GM21423 (cell line): ENCODE measurements around the gene PFKFB3.

Experiments used
- ATAC-seq: cut with Tn5 transposase; IDR thresholded peaks from one replicate; pipeline ENCODE4 v1.9.1; 2021; ENCODE audit warnings: mild to moderate bottlenecking, moderate library complexity; ENCODE audit not compliant: unreplicated experiment

The PFKFB3 gene

DNA sequence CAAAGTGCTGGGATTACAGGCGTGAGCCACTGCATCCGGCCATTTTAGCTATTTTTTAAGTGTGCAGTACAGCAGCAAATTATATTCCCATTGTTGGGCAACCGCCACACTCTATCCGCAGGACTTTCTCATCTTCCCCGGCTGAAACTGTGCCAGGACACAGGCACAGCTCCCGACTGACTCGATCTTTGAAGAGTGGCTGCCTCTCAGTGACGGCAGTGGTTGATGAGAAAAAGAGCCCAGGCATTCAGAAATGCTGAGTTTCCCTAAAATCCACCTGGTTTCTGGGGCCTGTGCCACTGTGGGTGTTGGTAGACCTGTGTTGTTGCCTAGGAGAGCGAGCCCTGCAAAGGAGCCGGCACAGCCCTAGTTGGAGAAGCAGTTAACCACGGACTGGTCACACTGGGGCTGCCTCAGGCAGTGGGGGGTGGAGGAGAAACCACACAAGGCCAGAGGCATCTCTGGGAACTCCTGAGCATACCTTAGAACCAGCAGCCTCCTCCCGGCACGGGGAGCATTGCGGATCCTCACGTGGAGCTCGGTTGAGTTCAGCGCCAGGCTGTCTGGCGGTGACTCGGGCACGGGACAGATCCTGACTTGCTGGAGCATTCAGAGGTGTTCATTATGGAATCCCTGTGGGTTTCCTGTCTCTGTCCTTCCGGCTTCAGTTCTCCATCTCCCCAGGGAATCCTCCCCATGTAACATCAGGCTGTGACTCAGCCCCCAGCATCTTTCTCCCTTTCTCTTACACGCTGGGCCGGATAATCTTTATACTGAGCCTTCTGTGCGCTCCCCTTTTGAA lies 16.2 kb downstream of the PFKFB3 start:
- ATAC-seq = no peak

DNA sequence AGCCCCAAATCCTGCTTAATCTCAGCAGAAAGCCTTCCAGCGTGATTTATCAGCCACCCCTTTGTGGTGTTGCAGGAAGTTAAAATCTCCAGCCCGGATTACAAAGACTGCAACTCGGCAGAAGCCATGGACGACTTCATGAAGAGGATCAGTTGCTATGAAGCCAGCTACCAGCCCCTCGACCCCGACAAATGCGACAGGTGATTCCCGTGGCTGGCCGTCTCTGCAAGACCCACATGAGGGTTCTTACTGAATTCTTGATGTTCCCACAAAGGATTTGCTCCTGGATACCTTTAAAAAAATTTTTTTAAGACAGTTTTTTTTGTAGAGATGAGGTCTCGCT lies 16.7 kb downstream of the PFKFB3 start:
- ATAC-seq = no peak

DNA sequence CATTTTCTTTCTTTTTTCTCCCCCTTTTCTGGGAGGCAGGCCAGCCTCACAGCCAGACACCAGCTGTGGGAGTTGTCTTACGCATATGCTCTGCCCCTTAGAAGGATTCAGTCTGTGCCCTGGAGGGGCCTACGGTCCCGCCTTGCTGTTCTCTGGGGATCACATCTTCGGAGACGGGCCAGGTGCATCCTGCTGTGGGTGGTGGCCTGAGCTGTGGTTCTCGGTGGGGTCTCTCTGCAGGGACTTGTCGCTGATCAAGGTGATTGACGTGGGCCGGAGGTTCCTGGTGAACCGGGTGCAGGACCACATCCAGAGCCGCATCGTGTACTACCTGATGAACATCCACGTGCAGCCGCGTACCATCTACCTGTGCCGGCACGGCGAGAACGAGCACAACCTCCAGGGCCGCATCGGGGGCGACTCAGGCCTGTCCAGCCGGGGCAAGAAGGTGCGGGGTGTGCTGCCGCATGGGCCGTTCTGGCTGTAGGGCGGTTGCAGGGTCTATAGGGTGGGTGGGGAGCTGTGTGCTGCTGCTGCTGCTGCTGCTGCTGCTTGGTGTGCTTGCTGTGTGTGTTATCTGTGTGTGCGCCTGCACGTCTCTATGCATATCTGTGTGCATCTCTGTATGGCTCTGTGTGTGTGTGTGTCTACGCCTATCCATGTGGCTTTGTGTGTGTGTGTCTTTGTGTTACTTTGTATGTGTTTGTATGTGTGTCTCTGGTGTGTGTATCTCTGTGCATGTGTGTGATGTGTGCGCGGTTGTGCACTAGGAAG lies 17.9 kb downstream of the PFKFB3 start:
- no peak for ATAC-seq

DNA sequence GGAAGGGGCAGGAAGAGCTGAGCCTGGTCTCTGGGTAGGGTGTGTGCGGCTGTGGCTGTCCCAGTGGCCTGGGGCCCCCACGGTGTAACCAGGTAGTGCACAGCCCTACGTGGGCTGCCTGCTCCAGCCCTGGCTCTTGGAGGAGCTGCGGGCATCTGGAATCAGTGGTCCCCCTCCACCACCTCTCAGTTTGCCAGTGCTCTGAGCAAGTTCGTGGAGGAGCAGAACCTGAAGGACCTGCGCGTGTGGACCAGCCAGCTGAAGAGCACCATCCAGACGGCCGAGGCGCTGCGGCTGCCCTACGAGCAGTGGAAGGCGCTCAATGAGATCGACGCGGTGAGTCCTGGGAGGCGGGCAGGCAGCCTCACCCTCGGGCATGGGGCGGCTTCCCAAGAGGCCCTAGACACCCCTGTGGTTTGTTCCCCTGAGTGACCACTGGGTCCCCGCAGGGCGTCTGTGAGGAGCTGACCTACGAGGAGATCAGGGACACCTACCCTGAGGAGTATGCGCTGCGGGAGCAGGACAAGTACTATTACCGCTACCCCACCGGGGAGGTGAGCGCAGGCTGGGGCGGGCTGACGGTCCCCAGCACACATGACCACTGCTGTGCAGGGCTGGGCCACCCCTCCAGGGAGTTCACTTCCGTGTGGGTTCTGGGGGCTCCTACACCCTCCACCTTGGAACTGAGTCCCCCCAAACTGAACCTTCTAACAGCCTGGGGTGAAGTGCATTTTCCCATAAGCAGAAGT lies 18.6 kb downstream of the PFKFB3 start:
- ATAC-seq = no peak

DNA sequence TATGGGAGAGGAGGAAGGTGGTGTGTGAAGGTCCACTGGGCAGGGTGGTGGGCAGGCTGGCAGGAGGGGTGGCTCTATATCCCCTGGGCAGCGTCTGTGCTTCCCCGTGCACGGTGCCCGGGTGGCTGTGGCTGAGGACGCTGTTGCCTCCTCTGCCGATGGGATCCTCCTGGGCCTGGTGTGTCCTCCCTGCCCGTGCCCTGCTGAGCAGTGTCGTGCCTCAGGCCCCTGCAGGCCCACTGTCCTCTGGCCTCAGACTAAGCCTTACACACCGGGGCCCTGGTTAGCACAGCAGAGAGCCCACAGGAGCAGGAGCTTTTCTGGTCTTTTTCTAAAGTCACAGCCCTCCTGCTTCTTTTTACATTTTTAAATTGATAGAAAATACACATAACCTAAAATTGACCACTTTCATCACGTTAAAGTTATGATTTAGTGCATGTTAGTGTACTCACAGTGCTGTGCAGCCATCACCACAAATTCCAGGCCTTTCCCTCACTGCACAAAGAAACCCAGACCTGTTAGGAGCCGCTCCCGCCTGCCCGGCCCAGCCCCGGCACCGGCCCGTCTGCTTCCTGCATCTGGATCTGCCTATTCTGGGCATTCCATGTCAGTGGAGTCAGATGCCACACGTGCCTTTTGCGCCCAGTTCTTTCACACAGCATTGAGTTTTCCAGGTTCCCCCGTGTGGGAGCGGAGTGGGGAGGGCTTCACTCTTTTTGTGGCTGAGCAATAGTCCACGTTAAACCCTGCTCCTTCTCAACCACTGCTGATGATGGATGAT lies 19.4 kb downstream of the PFKFB3 start:
- ATAC-seq = no peak

DNA sequence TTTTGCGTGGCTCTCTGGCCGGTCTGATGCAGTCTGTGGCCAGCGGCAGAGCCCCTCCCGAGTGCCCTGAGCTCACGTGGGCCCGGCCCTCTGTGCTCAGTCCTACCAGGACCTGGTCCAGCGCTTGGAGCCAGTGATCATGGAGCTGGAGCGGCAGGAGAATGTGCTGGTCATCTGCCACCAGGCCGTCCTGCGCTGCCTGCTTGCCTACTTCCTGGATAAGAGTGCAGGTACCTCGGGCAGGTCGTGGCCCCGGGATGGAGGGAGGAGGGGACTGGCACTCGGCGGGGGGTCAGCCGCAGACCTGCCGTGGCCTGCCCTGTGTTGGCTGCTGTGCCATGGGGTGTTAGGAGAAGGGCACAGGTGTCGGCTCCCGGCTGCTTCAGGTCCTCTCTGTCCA lies 20.0 kb downstream of the PFKFB3 start:
- ATAC-seq = no peak

DNA sequence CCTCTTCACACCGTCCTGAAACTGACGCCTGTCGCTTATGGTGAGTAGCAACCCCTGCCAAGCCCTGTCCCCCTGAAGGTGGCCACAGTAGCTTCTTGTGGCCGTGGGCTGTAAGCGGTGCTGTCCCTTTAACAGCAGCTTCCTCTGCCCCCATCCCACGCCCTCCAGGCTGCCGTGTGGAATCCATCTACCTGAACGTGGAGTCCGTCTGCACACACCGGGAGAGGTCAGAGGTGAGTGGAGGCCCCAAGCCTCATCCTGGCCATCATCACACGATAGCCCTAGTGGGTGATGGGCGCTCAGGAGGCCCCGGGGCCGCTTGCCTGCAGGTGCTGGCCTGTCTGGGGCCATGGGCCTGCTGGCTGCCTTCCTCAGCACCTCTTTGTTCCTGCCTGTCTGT lies 21.2 kb downstream of the PFKFB3 start:
- no peak for ATAC-seq

DNA sequence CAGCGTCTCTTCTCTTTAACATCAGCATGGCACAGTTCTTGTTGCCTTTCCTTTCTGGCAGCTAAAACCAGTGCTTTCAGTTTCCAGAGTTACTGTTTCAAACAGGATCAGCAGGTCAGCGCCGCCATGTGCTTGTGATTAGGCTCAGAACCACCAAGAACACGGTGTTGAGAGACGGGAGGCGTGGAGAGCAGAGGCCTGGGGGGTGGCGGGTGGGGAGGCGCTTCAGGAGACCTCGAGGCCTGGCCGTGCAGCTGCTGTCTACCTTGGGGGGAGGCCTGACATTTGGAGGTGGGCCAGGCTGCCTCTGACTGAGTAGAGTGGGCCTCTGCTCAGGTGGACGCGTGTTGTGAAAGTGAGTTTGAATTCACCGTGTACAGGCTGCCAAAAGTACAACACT lies 22.0 kb downstream of the PFKFB3 start:
- no peak for ATAC-seq

DNA sequence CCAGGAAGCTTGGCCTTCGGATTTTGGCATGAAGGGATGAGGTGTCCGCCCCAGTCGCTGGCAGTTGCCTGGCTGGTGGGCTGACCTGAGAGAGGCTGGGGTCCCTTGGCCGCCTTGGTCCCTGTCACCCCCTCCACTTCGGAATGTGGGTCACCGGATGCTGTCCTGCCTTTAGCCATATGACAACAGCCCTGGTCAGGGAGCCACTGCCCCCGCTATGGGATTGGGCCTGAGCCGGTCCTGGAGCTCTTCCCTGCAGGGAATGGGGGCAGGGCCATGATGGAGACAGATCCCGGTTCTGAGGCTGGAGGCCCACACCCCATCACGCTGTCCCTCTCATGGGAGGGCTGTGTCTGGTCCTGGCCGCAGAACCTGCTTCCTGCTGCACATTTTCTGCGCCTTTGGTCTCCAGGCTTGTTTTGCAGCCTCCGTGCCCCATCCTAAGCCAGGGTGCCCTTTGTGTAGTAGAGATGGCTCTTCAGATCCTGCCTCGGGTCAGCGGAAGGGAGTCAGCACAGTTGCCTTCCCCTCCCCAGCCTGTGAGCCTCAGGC lies 22.6 kb downstream of the PFKFB3 start:
- ATAC-seq = no peak

DNA sequence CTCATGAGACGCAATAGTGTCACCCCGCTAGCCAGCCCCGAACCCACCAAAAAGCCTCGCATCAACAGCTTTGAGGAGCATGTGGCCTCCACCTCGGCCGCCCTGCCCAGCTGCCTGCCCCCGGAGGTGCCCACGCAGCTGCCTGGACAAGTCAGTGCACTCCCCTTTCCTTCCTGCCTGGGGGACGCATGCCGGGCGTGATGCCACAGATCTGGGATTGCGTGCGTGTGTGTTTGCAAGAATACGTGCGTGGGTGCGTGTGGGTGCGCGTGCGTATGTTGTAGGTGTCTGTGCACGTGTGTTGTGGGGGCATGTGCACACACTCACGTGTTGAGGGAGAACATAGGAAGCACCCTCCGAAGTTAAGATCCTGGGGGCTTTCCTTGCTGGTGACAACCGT lies 23.5 kb downstream of the PFKFB3 start:
- ATAC-seq = no peak

DNA sequence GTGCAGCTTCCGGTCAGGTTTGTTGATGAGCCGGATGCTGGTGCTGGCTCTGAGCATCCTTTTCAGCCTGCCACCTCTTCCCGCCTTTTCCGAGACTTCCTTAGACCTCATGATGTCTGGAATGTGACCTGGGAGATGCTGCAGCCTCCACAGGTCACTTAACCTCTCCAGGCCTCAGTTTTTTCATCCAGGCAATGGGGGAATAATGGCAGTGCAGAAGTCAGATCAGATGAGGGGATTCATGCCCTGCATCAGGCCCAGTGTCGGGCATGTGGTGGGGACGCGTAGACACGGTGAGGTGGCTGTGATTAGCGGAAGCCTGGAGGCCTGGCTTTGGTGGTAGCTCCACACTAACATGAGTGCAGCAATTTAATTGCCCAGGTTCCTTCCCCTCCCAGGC lies 24.6 kb downstream of the PFKFB3 start:
- no peak for ATAC-seq

DNA sequence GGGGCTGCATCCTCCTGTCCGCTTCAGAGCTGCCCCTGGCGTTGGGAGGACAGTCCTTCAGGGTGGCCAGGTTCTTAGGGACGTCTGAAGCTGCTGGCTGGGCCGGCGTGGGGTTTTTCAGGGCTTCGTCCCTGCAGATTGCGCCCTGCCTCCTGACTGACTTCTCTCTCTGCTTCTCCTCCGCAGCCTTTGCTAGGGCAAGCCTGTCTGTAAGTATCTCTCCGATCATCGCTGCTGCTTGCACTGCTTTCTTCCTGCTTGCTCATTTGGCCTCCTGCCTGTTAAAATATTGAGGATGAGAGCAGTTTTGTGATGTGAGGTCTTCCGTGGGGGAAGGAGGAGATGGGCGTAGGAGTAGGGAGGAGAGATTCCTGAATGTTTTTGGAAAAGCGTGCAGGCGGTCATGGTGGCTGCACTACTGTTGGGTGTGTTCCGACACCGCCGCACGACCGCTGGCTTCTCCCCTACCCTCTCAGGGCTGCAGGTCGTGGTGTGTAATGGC lies 25.3 kb downstream of the PFKFB3 start:
- ATAC-seq = no peak

DNA sequence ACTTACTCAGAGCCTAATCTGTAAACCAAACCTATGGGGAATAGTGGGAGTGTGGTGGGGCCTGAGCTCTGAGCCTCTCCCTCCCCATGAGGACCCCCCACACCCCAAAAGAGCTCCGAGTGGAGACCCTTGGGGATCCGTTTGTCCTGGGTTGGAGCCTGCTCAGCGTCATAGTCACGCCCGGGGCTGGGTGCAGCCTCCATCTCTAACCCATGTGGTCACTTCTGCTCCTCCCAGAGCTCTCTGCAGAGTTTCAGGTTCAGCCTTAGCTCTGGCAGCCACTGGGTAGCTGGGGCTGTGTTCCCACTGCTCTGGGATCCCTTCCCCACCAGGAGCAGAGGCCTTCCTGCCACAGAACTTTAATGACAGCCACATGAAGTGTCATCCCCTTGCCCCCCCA lies 25.9 kb downstream of the PFKFB3 start:
- ATAC-seq = no peak

DNA sequence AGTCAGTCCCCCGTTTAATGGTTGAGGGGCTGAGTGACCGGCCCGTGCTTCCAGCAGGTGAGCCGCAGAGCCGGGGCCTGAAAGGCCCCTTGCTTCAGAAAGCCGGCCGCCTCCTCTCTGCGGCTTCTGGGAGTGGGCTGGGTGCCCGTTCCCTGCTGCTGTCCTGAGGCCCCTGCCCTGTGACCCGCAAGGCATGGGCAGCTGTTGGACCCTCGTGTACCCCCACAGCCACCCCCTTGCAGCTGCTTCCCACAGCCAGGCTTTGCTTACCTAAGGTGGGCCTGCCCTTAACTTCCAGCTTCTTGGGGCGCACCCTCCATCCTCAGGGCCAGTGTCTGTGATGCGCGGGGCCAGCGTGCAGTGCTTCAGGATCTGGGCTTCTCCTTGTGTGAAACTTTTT lies 26.6 kb downstream of the PFKFB3 start:
- no peak for ATAC-seq

DNA sequence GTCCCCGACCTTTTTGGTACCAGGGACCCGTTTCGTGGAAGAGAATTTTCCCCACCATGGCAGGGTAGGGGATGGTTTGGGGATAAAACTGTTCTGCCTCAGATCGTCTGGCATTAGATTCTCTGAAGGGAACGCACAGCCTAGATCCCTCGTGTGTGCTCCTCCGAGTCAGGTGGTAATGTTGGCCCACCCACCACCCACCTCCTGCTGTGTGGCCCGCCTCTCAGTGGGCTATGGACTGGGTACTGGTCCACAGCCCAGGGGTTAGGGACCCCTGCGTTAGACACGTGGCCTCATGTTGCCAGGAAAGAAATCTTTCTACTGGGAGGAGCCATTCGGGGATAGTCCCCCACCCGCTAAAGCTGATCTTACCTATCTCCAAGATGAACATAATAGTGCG lies 27.0 kb downstream of the PFKFB3 start:
- ATAC-seq = no peak

DNA sequence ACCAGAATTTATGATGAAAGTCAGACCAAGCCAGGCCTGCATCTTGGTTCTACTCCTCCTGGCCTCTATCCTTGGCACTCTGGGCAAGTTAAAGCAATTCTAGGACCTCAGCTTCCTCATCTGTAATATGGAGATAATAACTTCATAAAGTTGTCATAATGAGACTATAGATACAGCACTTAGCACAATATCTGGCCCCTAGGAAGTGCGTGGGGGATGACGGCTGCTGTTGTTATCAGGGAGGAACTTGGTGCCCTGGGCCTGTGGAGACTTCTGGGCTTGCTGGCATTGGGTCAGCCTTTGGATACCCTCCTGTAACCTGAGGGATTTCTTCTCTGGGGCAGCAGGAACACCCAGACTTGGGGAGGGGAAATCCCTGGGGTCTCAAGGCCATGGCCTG lies 27.6 kb downstream of the PFKFB3 start:
- ATAC-seq = no peak

DNA sequence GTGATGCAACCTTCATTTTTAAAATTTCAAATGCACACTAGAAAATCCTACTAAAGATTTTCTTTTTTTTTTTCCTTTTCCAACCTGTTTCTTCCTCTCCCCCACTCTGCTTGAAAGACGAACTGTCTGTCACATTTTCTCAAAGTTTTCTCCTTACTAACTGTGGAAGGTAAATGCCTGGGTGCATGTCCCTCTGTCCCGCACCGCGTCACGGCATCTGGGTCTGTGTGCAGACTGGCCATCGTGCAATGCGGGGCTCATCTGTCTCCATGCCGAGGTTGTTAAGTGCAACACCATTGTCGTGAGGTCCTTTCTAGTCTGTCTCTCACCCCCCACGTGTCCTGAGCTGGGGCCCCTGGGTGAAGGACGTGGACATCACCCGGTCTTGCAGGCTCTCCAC lies 28.4 kb downstream of the PFKFB3 start:
- no peak for ATAC-seq

DNA sequence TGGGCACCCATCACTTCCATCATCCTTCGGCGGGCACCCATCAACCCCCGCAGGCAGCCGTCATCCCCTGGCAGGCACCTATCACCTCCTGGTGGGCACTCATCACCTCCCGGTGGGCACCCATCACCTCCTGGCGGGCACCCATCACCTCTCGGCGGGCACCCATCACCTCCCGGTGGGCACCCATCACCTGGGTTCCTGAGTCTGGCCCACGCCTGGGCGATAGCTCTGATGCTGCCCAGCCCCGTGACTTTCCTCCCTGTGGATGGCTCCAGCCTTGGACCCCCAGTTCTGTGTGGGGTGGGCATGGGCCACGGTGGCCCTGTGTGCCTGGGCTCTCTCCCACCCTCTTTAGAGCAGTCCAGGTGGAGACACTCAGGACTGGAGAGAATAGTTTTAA lies 29.0 kb downstream of the PFKFB3 start:
- ATAC-seq = no peak

DNA sequence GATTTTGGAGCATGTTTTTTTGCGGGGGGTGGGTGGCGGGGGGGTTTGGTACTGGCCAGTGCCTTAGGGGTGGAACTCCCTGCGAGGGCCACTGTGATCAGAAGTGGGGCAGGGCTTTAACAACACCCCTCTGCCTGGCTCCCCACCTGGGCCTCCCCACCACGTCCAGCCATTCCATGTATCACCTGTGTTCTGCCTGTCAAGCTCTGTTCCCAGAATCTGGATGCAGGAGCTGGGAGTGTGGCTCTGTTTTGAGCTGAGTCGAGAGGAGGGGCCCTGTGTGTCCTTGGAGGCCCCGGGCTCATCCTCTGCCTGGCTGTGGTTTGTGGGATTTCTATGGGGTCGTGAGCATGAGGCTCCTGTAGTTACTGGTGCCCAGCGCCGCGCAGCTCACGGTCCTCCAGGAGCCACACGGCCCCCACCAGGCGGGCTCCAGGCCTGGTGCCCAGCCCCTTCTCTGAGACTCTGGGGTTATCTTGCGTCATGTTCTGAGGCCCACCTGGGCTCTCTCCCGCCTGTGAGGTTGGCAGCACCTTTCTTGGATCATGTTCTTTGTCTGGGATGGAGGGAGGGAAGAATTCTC lies 29.6 kb downstream of the PFKFB3 start:
- ATAC-seq = no peak
